ENCODE measurements around the gene RHOBTB1. TPM values are rescaled to one million over a fixed set of nuclear protein-coding genes. Genes with fewer than 3 reads are reported as not detected.

The RHOBTB1 gene
- total and polyA plus RNA-seq, 9 of the 15 experiments (the other 6 are each of a cell fraction or from before 2014, with no cell fraction given) = 1.7 to 11.7 (median 9.3) TPM

GRCh38 chr10:60873758-60874157 lies 70.2 kb downstream of the RHOBTB1 start (continued):
- TF ChIP-seq ARID4B (CRISPR knock-in tag; IDR thresholded peaks at IDR 0.05) (no peak), GTF2E2 (tag; IDR thresholded peaks at IDR 0.05) (no peak), RERE (CRISPR knock-in tag; IDR thresholded peaks at IDR 0.05; ENCODE audit: borderline replicate concordance) (no peak), ZNF124 (CRISPR knock-in tag; IDR thresholded peaks at IDR 0.05) (no peak)
- TF ChIP-seq, protein P1, sequence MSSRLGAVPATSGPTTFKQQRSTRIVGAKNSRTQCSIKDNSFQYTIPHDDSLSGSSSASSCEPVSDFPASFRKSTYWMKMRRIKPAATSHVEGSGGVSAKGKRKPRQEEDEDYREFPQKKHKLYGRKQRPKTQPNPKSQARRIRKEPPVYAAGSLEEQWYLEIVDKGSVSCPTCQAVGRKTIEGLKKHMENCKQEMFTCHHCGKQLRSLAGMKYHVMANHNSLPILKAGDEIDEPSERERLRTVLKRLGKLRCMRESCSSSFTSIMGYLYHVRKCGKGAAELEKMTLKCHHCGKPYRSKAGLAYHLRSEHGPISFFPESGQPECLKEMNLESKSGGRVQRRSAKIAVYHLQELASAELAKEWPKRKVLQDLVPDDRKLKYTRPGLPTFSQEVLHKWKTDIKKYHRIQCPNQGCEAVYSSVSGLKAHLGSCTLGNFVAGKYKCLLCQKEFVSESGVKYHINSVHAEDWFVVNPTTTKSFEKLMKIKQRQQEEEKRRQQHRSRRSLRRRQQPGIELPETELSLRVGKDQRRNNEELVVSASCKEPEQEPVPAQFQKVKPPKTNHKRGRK (tag; IDR thresholded peaks at IDR 0.05) = no peak

Data from K562 (cell line).